ENCODE measurements around the gene COL15A1. TPM values are rescaled to one million over a fixed set of nuclear protein-coding genes. Genes with fewer than 3 reads are reported as not detected.

Gene COL15A1
- total RNA-seq, 1 experiment from 2014 or later: 0.04 TPM

- Histone ChIP-seq H3K36me3 (ENCODE audit: insufficient read depth, low read length, poor library complexity, severe bottlenecking) (no peaks in the 10 kb centered on the region), H3K4me1 (ENCODE audit: insufficient read depth, low read length, poor library complexity, severe bottlenecking) (peaks cover 4% of the 10 kb centered on the region), H3K27ac (ENCODE audit: low read depth, low read length, poor library complexity, severe bottlenecking) (no peak overlapping the region), H3K27me3 (replicated peaks; ENCODE audit: insufficient read depth, low read depth, low read length, poor library complexity) (no peaks in the 10 kb centered on the region), H3K4me3 (ENCODE audit: low read depth, low read length, poor library complexity, severe bottlenecking) (no peak overlapping the region), H3K9me3 (ENCODE audit: low read depth, low read length, poor library complexity, severe bottlenecking) (no peaks in the 10 kb centered on the region)
- no TSS peak for BruUV-seq (replicated peaks)
- intact Hi-C loops (cut with micrococcal nuclease; ENCODE audit: unreplicated experiment): no loop called here
- TF ChIP-seq CTCF (conservative IDR thresholded peaks at IDR 0.05; ENCODE audit: low read depth, low read length): no peak
- TF ChIP-seq EZH2 (IDR thresholded peaks at IDR 0.05; ENCODE audit: borderline replicate concordance, low read depth, low read length, poor library complexity, severe bottlenecking): no peak
- POLR2A ChIA-PET (ENCODE audit: low non-redundant PET): no interaction called here
- DNase-seq (ENCODE audit: low spot score): no peak
- CTCF ChIA-PET: interaction anchor here (0.8 kb wide), 1 partner anchor 165 kb away, joined by 3 read pairs; no protein-coding TSS in a partner anchor
Measured at GRCh38 chr9:98973576-98973975, 29.9 kb downstream of the COL15A1 start.

- Histone ChIP-seq H3K27ac (ENCODE audit: low read depth, low read length, poor library complexity, severe bottlenecking) (no peak overlapping the region), H3K9me3 (ENCODE audit: low read depth, low read length, poor library complexity, severe bottlenecking) (no peaks in the 10 kb centered on the region), H3K4me3 (ENCODE audit: low read depth, low read length, poor library complexity, severe bottlenecking) (no peak overlapping the region), H3K4me1 (ENCODE audit: insufficient read depth, low read length, poor library complexity, severe bottlenecking) (peaks cover 4% of the 10 kb centered on the region), H3K36me3 (ENCODE audit: insufficient read depth, low read length, poor library complexity, severe bottlenecking) (no peaks in the 10 kb centered on the region), H3K27me3 (replicated peaks; ENCODE audit: insufficient read depth, low read depth, low read length, poor library complexity) (no peaks in the 10 kb centered on the region)
- POLR2A ChIA-PET (ENCODE audit: low non-redundant PET): no interaction called here
- BruUV-seq (replicated peaks): no TSS peak
- CTCF ChIA-PET: no interaction called here
- no peak for DNase-seq (ENCODE audit: low spot score)
- intact Hi-C loops (cut with micrococcal nuclease; ENCODE audit: unreplicated experiment): no loop called here
- TF ChIP-seq EZH2 (IDR thresholded peaks at IDR 0.05; ENCODE audit: borderline replicate concordance, low read depth, low read length, poor library complexity, severe bottlenecking) (no peak), CTCF (conservative IDR thresholded peaks at IDR 0.05; ENCODE audit: low read depth, low read length) (no peak)
Measured at GRCh38 chr9:98974106-98974505, 30.4 kb downstream of the COL15A1 start.

GRCh38 chr9:98974554-98974953, 30.8 kb downstream of the COL15A1 start:
- BruUV-seq (replicated peaks): no TSS peak
- Histone ChIP-seq H3K27me3 (replicated peaks; ENCODE audit: insufficient read depth, low read depth, low read length, poor library complexity) (no peaks in the 10 kb centered on the region), H3K27ac (ENCODE audit: low read depth, low read length, poor library complexity, severe bottlenecking) (no peak overlapping the region), H3K9me3 (ENCODE audit: low read depth, low read length, poor library complexity, severe bottlenecking) (no peaks in the 10 kb centered on the region), H3K4me1 (ENCODE audit: insufficient read depth, low read length, poor library complexity, severe bottlenecking) (peaks cover 4% of the 10 kb centered on the region), H3K4me3 (ENCODE audit: low read depth, low read length, poor library complexity, severe bottlenecking) (no peak overlapping the region), H3K36me3 (ENCODE audit: insufficient read depth, low read length, poor library complexity, severe bottlenecking) (no peaks in the 10 kb centered on the region)
- CTCF ChIA-PET: no interaction called here
- no peak for DNase-seq (ENCODE audit: low spot score)
- no peak for TF ChIP-seq CTCF (conservative IDR thresholded peaks at IDR 0.05; ENCODE audit: low read depth, low read length)
- TF ChIP-seq EZH2 (IDR thresholded peaks at IDR 0.05; ENCODE audit: borderline replicate concordance, low read depth, low read length, poor library complexity, severe bottlenecking): no peak
- intact Hi-C loops (cut with micrococcal nuclease; ENCODE audit: unreplicated experiment): no loop called here
- POLR2A ChIA-PET (ENCODE audit: low non-redundant PET): no interaction called here

All from A673 (cell line).